GM12878 (cell line): ENCODE measurements around the gene CD96. TPM values are rescaled to one million over a fixed set of nuclear protein-coding genes. Genes with fewer than 3 reads are reported as not detected.

Source experiments
- ATAC-seq: fragments of 200-7000 bp; cut with Tn5 transposase; 3 replicates; pipeline ENCODE4 v1.9.1; 2020; ENCODE audit warnings: mild to moderate bottlenecking, moderate library complexity
- BruUV-seq: library from RNA; stranded (reverse); fragments of 400-500 nt; replicated peaks from 2 replicates; lab custom pipeline; 2021; lab: Mats Ljungman, UMichigan
- CTCF ChIA-PET: fragments of 300-600 bp; sonication (Branson Sonifier 250); formaldehyde crosslinking; extraction: SDS; loops from one replicate; lab custom pipeline; 2021; ENCODE audit warnings: inconsistent platforms; lab: Yijun Ruan, JAX
- POLR2A ChIA-PET: fragments of 350-600 bp; formaldehyde crosslinking; extraction: SDS; loops from one replicate; lab custom pipeline; 2021; ENCODE audit warnings: inconsistent platforms; lab: Charles Lee
- RAD21 ChIA-PET: fragments of 300-600 bp; sonication (Branson Sonifier 250); formaldehyde crosslinking; loops from one replicate; lab custom pipeline; 2023; ENCODE audit warnings: antibody characterized with exemption; ENCODE audit not compliant: unreplicated experiment; lab: Charles Lee
- SMC1A ChIA-PET: fragments of 300-600 bp; sonication (Branson Sonifier 250); formaldehyde crosslinking; loops from one replicate; lab custom pipeline; 2023; ENCODE audit not compliant: unreplicated experiment, uncharacterized antibody; lab: Charles Lee
- DNase-seq: peaks from one replicate; pipeline ENCODE4 v3.0.0-alpha.2; 2011; ENCODE audit warnings: low read depth, low spot score
- FAIRE-seq: peaks from 3 replicates; lab custom pipeline; 2011; peaks lifted over from hg19 to GRCh38; lab: Jason Lieb, UNC
- H2AFZ ChIP-seq: 2 replicates; pipeline ENCODE4 v1.6.0; 2011; ENCODE audit warnings: low read depth, low read length, control low read depth; ENCODE audit not compliant: control insufficient read depth
- H3K27ac ChIP-seq: 2 replicates; pipeline ENCODE4 v1.5.1; 2011; ENCODE audit warnings: control low read depth; ENCODE audit not compliant: control insufficient read depth, insufficient read depth
- H3K27me3 ChIP-seq, 2 experiments: replicated peaks in 1 of 2; 2 replicates each; pipeline versions ENCODE4 v1.6.0 to v1.6.1; 2011; ENCODE audit warnings: low read length in 1 of 2; ENCODE audit not compliant: control insufficient read depth in 2 of 2, insufficient read depth in 2 of 2
- H3K36me3 ChIP-seq, 2 experiments: 2 replicates each; pipeline ENCODE4 v1.5.1; 2011; ENCODE audit warnings: low read length in 1 of 2; ENCODE audit not compliant: control insufficient read depth in 2 of 2, insufficient read depth in 2 of 2
- H3K4me1 ChIP-seq: 2 replicates; pipeline ENCODE4 v1.6.1; 2011; ENCODE audit warnings: mild to moderate bottlenecking, low read length, moderate library complexity, mixed read lengths; ENCODE audit not compliant: control insufficient read depth, insufficient read depth
- H3K4me2 ChIP-seq: 2 replicates; pipeline ENCODE4 v1.6.0; 2011; ENCODE audit warnings: control low read depth; ENCODE audit not compliant: control insufficient read depth, insufficient read depth
- H3K4me3 ChIP-seq: fragments of 200-600 bp; sonication (generic); 2 replicates; pipeline ENCODE4 v1.5.1; 2016
- H3K79me2 ChIP-seq: 2 replicates; pipeline ENCODE4 v1.6.0; 2011; ENCODE audit warnings: low read length; ENCODE audit not compliant: control insufficient read depth, insufficient read depth
- H3K9ac ChIP-seq: 2 replicates; pipeline ENCODE4 v1.8.0; 2011; ENCODE audit warnings: low read length, control low read depth, mixed read lengths; ENCODE audit not compliant: control insufficient read depth, insufficient read depth
- H3K9me3 ChIP-seq: replicated peaks from 3 replicates; pipeline ENCODE4 v1.5.1; 2011; ENCODE audit warnings: mild to moderate bottlenecking, low read length; ENCODE audit not compliant: control insufficient read depth, insufficient read depth
- H4K20me1 ChIP-seq: 2 replicates; pipeline ENCODE4 v1.6.0; 2011; ENCODE audit not compliant: control insufficient read depth, insufficient read depth
- BHLHE40 ChIP-seq, 2 experiments: fragments of 450-650 bp in 1 of 2; IDR thresholded peaks; 2 replicates each; pipeline ENCODE4 v1.6.1; 2011 to 2017; ENCODE audit warnings: low read depth in 2 of 2, borderline replicate concordance in 1 of 2, improper control_type of control experiment in 1 of 2, low read length in 1 of 2, mild to moderate bottlenecking in 1 of 2
- ZBED1 ChIP-seq: IDR thresholded peaks from 2 replicates; pipeline ENCODE4 v1.6.1; 2016; ENCODE audit warnings: borderline replicate concordance
- WGBS: methylation state at CpG from one replicate; pipeline ENCODE4 v1.1.6; 2016; ENCODE audit warnings: low lambda C conversion rate; ENCODE audit not compliant: insufficient replicate concordance, insufficient coverage; ENCODE audit errors: missing lambda C conversion rate; 5-methylcytosine and 5-hydroxymethylcytosine counted together
- in situ Hi-C: fragments of 300-500 bp; cut with MboI; formaldehyde crosslinking; loops from 9 replicates; pipeline ENCODE4 v1.14.3; 2018; ENCODE audit warnings: mixed read lengths
- intact Hi-C: fragments of 100-400 bp; cut with micrococcal nuclease; formaldehyde crosslinking; loops from one replicate; pipeline ENCODE4 v1.14.2; 2022; ENCODE audit not compliant: unreplicated experiment
- polyA plus RNA-seq, 11 experiments: library from polyadenylated mRNA; depleted of rRNA in 4 of 11; unstranded in 6 of 11; stranded (reverse) in 5 of 11; fragments of >200 nt; fragmentation: Nextera tagmentation in 4 of 11; fragmentation: Illumina TruSeq in 1 of 11; extraction: Ambion mirVana in 4 of 11; extraction: Trizol in 1 of 11; gene quantifications; 1 replicate in 1 of 11; 2 replicates in 10 of 11; pipeline versions ENCODE4 v1.2.1 to v1.2.3, GENCODE V29; 2011 to 2016; ENCODE audit warnings: inconsistent platforms in 2 of 11, missing spikeins in 2 of 11, low read depth in 1 of 11
- total RNA-seq, 4 experiments: library from RNA; depleted of rRNA in 3 of 4; stranded (reverse); fragments of >200 nt in 3 of 4; fragmentation: Illumina TruSeq in 1 of 4; extraction: Trizol in 1 of 4; gene quantifications; 2 replicates each; pipeline versions ENCODE4 v1.2.1 to v1.2.3, GENCODE V29; 2013 to 2021
- TF ChIP-seq, protein P1 (sequence below): IDR thresholded peaks from 2 replicates; pipeline ENCODE4 v1.6.1; 2011; ENCODE audit warnings: mild to moderate bottlenecking, low read depth, low read length, moderate library complexity; ENCODE audit not compliant: insufficient replicate concordance
- TF ChIP-seq, protein P2 (sequence below): fragments of 450-650 bp; IDR thresholded peaks from 2 replicates; pipeline ENCODE4 v1.6.1; 2016; ENCODE audit warnings: mild to moderate bottlenecking

Gene CD96
- total and polyA plus RNA-seq, 10 of the 15 experiments (the other 5 are each of a cell fraction or from before 2014, with no cell fraction given) = 0.13 to 10.1 (median 0.47) TPM

DNA sequence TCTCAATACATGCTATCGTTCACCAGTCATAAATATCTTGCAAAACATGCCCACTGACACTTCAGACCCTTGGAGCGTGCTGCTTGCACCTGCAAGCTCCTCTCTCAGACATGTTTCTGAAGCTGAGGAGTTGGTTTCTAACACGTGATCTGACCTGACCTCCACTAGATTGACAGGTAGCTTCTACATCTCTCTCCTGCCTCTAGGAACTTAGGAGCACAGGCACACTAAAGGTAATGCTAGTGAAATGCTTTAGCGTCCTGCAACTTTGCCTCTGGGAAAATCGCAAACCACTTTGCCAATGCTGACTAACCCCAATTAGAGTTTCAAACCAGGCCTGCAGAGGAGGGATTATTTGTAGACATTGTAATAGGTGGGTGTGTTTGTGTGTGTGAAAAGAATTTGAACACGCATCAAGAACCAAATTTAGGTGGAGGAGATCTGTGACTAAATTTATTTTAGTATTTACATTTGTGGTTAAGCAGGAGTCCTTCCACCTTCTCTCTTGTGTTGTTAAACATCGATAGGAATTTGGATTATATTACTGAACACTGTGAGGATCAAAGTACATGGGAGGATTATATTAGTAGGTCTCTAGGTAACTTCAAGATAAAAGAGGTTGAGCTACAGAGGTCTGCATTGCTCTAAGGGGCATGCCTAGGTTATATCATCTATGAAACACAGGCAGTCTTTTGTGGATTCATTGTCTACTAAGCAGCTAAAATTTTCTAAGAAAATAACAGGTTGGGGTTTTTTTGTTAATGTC is 139.8 kb downstream of the CD96 start:
- SMC1A ChIA-PET = interaction anchor here (0.7 to 3.5 kb wide), 11 partner anchors 9 to 285 kb away, joined by 3 to 29 read pairs (median 3); no protein-coding TSS in a partner anchor
- 63% methylated on average over 7 of the region's 7 CpGs for WGBS
- no peak for FAIRE-seq
- Histone ChIP-seq H3K4me3 (no peak overlapping the region), H3K27ac (no peak overlapping the region), H3K79me2 (no peaks in the 10 kb centered on the region), H3K9ac (no peak overlapping the region), H3K36me3 (no peaks in the 10 kb centered on the region), H3K9me3 (no peaks in the 10 kb centered on the region), H2AFZ (peak overlapping the region; percentile 12; the same call in 1 of the 2 replicates), H3K4me1 (peaks cover 19% of the 10 kb centered on the region)
- RAD21 ChIA-PET = interaction anchor here (1.0 to 2.6 kb wide), 6 partner anchors 9 to 286 kb away, joined by 3 to 20 read pairs (median 5); no protein-coding TSS in a partner anchor
- DNase-seq = no peak
- BruUV-seq = no TSS peak
- POLR2A ChIA-PET = interaction anchor here (0.7 to 0.9 kb wide), 2 partner anchors 9 to 104 kb away, joined by 3 read pairs; no protein-coding TSS in a partner anchor
- CTCF ChIA-PET = interaction anchor here (0.9 to 2.5 kb wide), 8 partner anchors 9 to 332 kb away, joined by 4 to 16 read pairs (median 6); no protein-coding TSS in a partner anchor
- in situ Hi-C loops = no loop called here
- TF ChIP-seq, protein P1, sequence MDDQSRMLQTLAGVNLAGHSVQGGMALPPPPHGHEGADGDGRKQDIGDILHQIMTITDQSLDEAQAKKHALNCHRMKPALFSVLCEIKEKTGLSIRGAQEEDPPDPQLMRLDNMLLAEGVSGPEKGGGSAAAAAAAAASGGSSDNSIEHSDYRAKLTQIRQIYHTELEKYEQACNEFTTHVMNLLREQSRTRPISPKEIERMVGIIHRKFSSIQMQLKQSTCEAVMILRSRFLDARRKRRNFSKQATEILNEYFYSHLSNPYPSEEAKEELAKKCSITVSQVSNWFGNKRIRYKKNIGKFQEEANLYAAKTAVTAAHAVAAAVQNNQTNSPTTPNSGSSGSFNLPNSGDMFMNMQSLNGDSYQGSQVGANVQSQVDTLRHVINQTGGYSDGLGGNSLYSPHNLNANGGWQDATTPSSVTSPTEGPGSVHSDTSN = peak; percentile 9
- TF ChIP-seq ZBED1 (no peak), BHLHE40 (IDR thresholded peaks at IDR 0.05; ENCODE audit: borderline replicate concordance in 1 of 2, low read depth in 2 of 2, low read length in 1 of 2) (peak in 1 of 2 experiments; percentile 15; a peak in 1 of 4 replicates)
- TF ChIP-seq, protein P2, sequence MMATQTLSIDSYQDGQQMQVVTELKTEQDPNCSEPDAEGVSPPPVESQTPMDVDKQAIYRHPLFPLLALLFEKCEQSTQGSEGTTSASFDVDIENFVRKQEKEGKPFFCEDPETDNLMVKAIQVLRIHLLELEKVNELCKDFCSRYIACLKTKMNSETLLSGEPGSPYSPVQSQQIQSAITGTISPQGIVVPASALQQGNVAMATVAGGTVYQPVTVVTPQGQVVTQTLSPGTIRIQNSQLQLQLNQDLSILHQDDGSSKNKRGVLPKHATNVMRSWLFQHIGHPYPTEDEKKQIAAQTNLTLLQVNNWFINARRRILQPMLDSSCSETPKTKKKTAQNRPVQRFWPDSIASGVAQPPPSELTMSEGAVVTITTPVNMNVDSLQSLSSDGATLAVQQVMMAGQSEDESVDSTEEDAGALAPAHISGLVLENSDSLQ = peak; percentile 67
- TF ChIP-seq, all 136 proteins: peak for 3
- H4K20me1 ChIP-seq = no peaks in the 10 kb centered on the region
- intact Hi-C loops = no loop called here
- peak overlapping the region; percentile 43; the same call in 1 of the 2 replicates for H3K4me2 ChIP-seq
- H3K27me3 ChIP-seq = no peaks in the 10 kb centered on the region
- ATAC-seq = peak; percentile 9; the same call in 2 of the 3 replicates
